GM15510 (cell line): ENCODE data around the gene ELFN2.

Experiments used
- POLR2A ChIP-seq: IDR thresholded peaks from 3 replicates; pipeline ENCODE4 v1.6.1; 2011; ENCODE audit warnings: borderline replicate concordance; ENCODE audit not compliant: insufficient read length; ENCODE audit errors: extremely low read depth

Gene ELFN2

DNA sequence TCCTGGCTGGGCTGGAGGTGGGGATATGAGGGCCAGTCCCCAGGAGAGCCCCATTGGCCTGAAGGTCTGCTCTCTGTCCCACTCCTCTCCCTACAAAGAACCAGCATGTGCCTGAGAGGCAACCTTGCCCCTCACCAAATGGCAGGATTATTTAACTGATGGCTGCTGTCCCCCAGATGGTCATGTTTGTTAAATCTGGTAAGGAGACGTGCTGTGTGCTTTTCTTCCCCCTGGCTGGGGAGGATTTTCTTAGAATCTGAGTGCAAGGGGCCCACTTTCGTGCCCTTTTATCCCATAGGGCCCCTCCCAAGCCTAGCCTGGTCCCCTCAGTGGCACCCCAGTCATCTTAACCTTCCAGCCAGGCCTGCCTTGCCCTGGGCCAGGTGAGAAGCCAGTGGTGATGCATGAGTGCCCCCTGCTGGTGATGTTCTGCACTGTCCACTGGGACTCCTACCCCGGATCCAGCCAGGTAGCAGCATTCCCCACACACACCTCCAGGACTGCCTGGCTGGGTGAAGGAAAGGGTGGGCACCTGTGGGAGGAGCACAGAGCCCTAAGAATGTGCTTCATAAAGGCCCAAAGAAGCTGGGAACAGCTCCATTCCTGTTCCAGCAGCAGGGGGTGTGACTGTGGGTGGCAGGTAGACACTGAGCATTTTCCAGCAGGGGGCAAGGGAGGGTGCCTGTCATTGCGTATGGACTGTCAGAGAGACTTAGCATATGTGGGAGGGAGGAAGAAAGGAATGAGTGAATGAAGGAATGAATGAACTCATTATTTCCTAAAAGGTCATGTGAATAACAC is 30.0 kb upstream of the ELFN2 start:
- TF ChIP-seq POLR2A = no peak

DNA sequence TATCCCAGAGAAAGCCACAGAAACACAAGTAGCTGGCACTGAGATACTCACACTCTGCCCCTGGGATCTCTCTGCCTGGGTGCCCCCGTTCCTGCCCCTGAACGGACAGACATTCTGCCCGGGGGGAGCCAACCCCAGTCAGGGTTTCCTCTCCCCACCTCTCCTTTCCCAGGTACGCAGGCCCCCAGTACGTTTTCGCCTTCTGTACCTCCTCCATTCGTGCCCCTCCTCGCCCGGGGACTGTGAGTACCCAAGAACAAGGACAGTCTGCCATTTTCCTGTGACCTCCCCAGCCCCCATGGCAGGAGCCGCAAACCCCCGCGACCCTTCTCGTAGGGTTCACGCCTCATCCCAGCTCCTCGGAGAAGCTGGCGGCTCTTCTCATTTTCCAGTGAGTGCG is 29.1 kb upstream of the ELFN2 start:
- TF ChIP-seq POLR2A = no peak

DNA sequence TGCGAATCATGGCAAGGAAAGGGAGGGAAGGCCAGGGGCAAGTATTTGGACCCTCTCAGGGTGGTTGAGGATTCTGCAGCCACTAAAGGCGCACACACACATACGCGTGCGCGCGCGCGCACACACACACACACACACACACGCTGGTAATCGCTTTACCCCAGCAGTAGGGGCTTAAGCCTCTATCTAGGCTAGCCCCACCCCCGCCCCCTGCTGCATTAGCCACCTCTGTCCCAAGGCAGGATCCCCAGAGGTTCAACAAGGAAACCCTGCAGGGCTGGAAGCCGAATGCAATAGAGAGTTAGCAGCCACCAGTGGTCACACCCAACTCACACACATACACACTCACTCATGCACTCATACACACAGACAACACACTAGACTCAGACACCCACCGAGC is 28.6 kb upstream of the ELFN2 start:
- TF ChIP-seq POLR2A = no peak

DNA sequence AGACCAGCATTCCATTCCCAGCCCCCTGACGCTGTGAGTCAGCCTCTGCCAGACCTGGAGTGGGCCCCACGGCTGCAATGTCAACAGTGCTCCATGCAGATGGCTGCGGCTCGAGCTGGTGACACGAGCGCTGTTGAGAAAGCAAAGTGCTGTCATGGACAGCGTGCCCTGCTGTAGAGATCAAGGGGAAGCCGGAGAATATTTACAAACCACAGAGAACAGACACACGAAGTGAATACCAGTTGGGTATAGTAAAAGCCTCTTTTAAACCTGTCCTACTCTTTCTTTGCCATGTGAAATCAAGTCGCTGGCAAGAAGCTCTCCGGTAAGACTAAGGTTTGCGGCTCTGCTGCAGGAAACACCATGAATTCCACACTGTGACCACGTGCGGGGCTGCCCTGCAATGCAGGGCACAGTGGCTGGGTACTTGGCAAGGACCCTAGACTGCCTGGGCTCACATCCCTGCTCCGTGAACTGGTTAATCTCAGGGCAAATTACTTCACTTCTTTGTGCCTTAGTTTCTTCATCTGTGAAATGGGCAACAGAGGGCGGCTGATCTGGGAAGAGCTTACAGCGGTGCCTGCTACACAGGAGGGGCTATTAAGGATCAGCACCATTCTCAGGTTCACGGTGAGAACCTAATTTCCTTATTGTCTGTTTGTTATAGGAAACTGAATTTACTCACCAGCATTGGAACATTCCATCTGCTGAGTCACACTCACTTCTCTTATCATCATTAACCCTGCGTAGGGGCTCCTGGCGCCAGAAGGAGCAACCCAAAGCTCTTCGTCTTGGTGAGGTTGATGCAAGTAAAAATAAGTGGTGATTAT is 27.8 kb upstream of the ELFN2 start:
- no peak for TF ChIP-seq POLR2A

DNA sequence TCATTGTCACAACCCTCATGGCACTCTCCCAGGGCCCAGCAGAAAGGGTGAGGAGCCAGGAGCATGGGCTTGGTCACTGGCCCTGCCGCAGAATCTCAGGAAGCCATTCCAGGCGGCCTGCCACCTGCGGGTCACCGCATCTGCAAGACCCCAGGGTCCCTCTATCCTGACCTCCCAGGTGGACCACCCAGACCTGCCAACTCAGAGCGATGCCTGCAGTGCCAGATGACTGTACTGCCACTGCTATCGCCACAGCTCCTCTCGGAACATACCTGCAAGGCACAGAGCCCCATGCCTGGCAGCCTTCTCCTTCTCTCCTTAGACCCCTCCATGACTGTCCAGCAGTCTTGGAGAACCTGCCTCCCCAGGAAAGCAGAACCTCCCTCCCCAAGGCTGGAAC is 26.4 kb upstream of the ELFN2 start:
- TF ChIP-seq POLR2A = no peak

DNA sequence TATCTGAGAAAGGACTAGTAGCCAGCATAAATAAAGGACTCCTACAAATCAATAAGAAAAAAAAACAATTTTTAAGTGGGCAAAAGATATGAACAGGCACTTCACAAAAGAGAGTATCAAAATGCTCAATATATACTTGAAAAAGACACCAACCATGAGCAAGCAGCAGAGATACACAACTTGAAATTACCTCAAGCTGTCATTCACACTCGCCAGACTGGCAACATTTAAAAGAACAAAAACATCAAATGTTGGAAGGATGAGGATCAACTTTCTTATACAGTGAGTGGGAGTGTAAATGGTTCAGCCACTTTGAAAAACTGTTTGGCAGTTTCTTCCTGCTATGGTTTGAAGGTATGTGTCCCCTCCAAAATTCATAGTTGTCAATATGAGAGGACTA is 23.9 kb upstream of the ELFN2 start:
- no peak for TF ChIP-seq POLR2A

DNA sequence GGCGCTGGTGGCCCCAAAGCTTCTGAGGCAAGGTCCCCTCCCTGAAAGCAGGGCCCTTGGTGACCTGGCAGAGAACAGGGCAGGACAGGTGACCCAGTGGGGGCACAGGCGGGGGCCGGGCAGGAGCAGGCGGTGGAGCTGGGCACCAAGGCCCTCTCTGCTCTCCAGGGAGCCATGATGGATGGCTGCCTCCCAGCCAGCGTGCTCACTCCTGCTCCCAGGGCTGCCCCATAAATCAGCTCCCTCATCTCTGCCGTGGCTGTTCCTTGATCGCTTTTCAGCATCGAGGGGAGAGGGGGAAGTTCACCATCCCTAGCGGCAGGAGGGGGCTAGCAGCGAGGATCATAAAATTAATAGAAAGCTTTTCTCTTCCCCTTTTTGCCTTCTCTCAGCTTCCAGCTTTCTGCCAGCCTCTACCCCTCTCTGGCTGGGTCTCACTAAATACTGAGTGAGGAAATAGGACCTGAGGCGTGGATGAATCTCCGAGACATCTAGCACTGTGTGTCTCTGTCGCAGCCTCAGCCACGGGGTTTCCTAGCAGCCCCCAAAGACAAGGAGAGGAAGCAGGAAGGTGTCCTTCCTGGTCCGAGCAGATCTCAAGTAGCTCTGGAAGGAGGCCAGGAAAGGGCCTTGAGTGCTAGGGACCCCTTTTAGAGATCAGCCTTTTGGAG is 22.2 kb upstream of the ELFN2 start:
- no peak for TF ChIP-seq POLR2A

DNA sequence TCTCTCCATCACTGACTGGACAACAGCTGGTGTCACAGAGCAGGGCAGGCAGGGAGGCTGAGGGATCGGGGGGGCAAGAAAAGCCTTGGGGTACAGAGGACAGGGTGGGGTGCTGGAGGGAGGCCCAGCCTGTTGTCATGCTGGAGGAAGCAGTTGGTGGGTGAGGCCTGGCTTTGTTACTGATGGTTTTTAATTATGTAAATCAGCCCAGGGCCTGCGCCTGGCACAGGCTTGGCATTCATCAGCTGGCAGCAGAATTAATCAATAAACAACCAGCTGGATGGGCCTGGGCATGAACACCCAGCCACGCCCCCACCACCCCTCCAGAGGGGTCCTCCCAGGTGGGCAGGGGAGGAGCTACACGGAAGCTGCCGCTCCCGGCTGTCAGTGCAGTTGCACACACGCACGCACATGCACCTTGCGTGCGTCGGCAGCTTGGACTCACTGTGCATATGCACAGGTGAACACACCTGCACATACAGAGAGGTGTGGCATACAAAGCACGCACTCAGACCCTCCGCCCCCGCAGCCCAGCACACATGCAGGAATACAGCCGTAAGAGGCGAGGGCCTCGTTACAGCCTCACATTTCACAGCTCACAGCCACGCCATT is 21.3 kb upstream of the ELFN2 start:
- no peak for TF ChIP-seq POLR2A

DNA sequence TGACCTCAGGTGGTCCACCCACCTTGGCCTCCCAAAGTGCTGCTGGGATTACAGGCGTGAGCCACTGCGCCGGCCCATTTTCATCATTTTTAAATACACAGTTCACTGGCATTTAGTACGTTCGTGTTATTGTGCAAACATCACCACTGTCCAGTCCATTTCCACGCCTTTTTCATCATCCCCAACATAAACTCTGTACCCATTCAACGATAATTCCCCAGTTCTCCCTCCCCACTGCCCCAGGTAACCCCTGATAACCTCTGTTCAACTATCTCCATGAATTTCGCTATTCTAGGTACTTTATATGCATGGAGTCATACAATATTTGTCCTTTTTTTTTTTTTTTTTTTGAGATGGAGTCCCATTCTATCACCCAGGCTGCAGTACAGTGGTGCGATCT is 18.2 kb upstream of the ELFN2 start:
- TF ChIP-seq POLR2A = no peak

DNA sequence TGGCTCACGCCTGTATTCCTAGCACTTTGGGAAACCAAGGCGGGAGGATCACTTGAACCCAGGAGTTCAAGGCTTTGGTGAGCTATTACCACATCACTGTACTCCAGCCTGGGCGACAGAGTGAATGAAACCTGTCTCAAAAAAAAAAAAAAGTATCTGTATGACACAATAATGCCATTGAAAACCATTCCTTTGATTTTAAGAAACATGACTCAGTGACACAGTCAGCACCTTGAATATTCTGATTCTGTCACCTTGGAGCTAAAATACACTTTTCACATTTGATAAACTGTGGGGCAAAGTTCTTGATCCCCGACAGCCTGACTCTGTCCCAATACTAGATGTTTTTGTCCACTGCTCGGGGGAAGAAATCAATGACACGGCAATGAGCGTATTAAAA is 16.7 kb upstream of the ELFN2 start:
- TF ChIP-seq POLR2A = no peak

DNA sequence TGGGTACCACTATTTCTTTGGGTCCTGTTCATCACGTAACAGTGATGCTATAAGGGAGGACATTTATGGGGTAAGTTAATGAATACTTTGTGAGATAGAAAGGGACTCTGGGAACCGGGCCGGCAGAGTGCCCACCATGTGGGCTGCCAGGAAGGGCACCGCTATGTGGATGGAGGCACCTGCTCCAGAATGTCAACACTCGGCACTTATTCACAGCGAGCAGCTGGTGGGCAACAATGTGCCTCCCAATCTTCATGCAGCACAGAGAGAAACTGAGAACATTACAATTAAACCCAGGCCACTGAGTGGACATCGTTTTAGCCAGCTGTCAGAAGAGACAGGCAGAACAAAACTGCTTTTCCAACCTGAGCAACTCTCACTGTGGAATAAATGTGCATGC is 15.8 kb upstream of the ELFN2 start:
- no peak for TF ChIP-seq POLR2A

DNA sequence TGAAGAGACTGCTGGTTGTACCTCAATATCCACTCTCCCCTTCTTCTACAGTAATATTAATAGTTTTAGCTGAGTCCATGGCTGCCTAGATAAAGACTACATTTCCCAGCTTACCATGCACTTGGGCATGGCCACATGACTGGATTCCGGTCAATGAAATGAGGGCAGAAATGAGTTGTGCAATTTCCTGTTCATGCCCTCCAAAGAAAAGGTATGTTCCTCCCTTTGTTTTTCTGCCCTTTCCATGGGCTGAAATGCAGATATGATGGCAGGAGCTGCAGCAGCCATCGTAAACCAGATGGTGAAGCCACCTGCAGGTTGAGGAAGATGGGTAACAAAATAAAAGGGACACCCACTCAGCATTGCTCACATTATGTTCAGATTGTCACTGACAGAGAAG is 15.3 kb upstream of the ELFN2 start:
- TF ChIP-seq POLR2A = no peak

DNA sequence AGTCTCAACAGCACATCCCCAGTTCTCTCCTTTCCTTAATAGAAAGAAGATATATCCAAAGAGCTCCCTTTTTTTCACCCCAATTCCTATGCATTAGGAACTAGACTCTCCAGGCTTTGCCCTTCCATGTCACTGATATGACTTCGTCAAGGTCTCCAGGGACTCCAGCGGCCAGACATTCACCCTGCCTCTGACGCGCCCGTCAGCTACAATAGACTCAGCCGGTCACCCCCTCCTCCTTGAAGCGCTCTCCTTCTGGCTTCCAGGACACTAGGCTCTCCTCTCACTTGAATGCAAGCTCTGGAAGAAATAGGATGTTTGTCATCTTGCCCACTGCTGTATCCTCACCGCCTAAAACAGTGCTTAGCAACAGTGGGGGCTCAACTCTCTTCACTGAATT is 14.9 kb upstream of the ELFN2 start:
- TF ChIP-seq POLR2A = no peak

DNA sequence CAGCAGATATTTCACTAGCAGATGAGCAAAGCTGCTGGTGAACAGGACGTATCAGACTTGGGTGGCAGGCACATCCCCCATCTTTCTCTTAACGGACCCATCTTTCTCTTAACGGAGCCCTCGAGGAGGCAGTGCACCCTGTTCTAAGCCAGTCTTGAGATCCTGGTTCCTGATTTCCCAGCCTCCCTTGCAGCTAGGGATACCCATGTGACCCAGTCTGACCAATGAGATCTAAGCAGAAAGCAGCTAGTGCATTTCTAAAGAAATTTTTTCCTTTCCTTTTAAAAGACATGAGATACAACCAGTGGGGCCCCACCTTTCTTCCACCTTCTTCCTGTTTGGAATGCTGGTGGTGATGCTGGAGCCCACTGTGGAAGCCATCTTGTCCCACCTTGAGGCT is 13.6 kb upstream of the ELFN2 start:
- no peak for TF ChIP-seq POLR2A

DNA sequence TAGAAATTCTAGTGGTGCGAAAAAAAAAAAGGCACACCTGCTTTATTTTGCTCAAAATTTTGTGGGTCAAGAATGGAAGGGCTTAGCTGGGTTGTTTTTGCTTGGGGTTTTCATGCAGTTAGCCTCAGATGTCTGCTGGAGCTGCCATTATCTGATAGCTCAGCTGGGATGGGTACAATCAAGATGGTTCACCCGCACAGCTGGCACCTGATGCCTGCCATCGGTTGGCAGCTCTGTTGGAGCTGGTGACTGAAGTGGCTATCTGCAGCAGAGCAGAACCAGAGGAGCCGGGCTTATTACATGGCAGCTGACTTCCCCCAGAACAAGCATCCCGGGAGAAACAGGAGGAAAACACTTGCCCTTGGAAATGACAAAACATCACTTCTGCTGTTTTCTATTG is 12.1 kb upstream of the ELFN2 start:
- TF ChIP-seq POLR2A = no peak

DNA sequence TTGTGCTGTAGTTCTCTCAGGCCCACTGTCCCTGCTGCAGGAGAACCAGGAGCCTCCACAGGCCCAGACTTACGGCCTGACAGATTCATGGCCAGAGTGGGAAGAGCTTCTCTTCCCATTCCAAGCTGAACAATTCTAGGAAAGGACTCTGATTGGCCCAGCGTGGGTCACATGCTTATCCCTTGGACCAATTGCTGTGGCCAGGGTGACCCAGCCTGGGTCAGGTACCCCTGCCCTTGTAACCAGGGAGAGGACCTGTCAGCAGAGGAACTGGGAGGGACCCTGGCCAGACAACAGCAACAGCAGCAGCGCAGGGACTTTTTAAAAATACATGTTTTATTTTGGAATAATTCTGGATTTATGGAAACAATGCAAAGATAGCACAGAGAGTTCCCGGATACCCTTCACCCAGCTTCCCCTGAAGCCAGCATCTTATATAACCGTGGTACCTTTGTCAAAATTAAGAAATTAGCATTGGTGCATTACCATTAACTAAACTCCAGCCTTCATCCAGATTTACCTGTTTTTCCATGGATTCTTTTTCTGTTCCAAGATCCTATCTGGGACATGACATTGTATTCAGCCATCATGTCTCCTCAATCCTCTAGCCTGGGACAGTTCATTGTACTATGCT is 8.8 kb upstream of the ELFN2 start:
- TF ChIP-seq POLR2A = no peak

DNA sequence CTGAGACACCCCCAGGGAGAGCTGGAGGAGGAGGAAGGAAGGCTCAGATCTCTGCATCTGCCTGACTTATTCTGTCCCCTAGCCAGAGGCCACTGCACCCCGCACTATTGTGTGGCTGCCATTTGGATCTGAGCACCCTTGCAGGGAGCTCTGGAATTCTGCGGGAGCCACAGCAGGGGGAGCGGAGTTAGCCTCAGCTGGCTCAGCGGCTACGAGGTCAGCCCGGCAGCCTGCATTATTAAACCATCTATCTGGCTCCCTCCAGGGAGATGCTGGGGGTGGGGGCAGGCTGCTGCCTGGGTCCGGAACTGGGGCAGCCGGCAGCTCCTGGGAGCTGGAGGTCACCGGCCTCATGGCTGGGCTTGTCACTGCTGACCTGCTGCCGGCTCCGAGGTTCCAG is 6.5 kb upstream of the ELFN2 start:
- TF ChIP-seq POLR2A = no peak
